Smooth muscle cell (in vitro differentiated cells): Measurements from ENCODE around the gene COPZ1. TPM values are rescaled to one million over a fixed set of nuclear protein-coding genes. Genes with fewer than 3 reads are reported as not detected.

ENCODE experiments used
- DNase-seq: peaks from one replicate; lab custom pipeline; 2025; ENCODE audit not compliant: unreplicated experiment; lab: John Stamatoyannopoulos, UW
- H2AFZ ChIP-seq: fragments of 200-600 bp; sonication (generic); 2 replicates; pipeline ENCODE4 v1.6.0; 2016; ENCODE audit warnings: antibody characterized with exemption, low read depth, mild to moderate bottlenecking
- H3F3A ChIP-seq: fragments of 200-600 bp; sonication (generic); 2 replicates; pipeline ENCODE4 v1.6.0; 2017; ENCODE audit warnings: antibody characterized with exemption, low read depth
- H3K27ac ChIP-seq: fragments of 200-600 bp; sonication (generic); 2 replicates; pipeline ENCODE4 v1.5.1; 2016; ENCODE audit warnings: low read depth, mild to moderate bottlenecking
- H3K27me3 ChIP-seq: fragments of 200-600 bp; sonication (generic); 2 replicates; pipeline ENCODE4 v1.6.1; 2016; ENCODE audit warnings: low read depth, mild to moderate bottlenecking
- H3K36me3 ChIP-seq: fragments of 200-600 bp; sonication (generic); 2 replicates; pipeline ENCODE4 v1.5.1; 2016; ENCODE audit warnings: low read depth
- H3K4me1 ChIP-seq: fragments of 200-600 bp; sonication (generic); 2 replicates; pipeline ENCODE4 v1.5.1; 2016; ENCODE audit warnings: low read depth
- H3K4me2 ChIP-seq: fragments of 200-600 bp; sonication (generic); 2 replicates; pipeline ENCODE4 v1.6.0; 2016; ENCODE audit warnings: mild to moderate bottlenecking
- H3K4me3 ChIP-seq: fragments of 200-600 bp; sonication (generic); 2 replicates; pipeline ENCODE4 v1.5.1; 2016; ENCODE audit warnings: mild to moderate bottlenecking
- H3K79me2 ChIP-seq: fragments of 200-600 bp; sonication (generic); 2 replicates; pipeline ENCODE4 v1.6.0; 2016; ENCODE audit warnings: low read depth, mild to moderate bottlenecking
- H3K9ac ChIP-seq: fragments of 200-600 bp; sonication (generic); 2 replicates; pipeline ENCODE4 v1.6.0; 2016; ENCODE audit warnings: low read depth
- H3K9me3 ChIP-seq: fragments of 200-600 bp; sonication (generic); replicated peaks from 2 replicates; pipeline ENCODE4 v1.5.1; 2016; ENCODE audit warnings: low read depth
- H4K20me1 ChIP-seq: fragments of 200-600 bp; sonication (generic); 2 replicates; pipeline ENCODE4 v1.6.0; 2016; ENCODE audit warnings: low read depth
- WGBS: methylation state at CpG from one replicate; pipeline ENCODE4 v1.1.7; 2016; ENCODE audit warnings: low lambda C conversion rate; 5-methylcytosine and 5-hydroxymethylcytosine counted together
- polyA plus RNA-seq: library from polyadenylated mRNA; unstranded; fragments of >200 nt; fragmentation: Nextera tagmentation; extraction: Ambion mirVana; gene quantifications from 2 replicates; pipeline ENCODE4 v1.2.1, GENCODE V29; 2016
- total RNA-seq: library from RNA; depleted of rRNA; stranded (reverse); fragments of >200 nt; gene quantifications from 2 replicates; pipeline ENCODE4 v1.2.3, GENCODE V29; 2014
- TF ChIP-seq, protein P1 (sequence below): fragments of 200-600 bp; sonication (generic); IDR thresholded peaks from 2 replicates; pipeline ENCODE4 v1.5.1; 2017; ENCODE audit warnings: borderline replicate concordance, mild to moderate bottlenecking, antibody characterized with exemption; ENCODE audit not compliant: insufficient read depth, poor library complexity, severe bottlenecking

Gene COPZ1
- total and polyA plus RNA-seq, 2 experiments from 2014 or later = 147 to 214 TPM

DNA sequence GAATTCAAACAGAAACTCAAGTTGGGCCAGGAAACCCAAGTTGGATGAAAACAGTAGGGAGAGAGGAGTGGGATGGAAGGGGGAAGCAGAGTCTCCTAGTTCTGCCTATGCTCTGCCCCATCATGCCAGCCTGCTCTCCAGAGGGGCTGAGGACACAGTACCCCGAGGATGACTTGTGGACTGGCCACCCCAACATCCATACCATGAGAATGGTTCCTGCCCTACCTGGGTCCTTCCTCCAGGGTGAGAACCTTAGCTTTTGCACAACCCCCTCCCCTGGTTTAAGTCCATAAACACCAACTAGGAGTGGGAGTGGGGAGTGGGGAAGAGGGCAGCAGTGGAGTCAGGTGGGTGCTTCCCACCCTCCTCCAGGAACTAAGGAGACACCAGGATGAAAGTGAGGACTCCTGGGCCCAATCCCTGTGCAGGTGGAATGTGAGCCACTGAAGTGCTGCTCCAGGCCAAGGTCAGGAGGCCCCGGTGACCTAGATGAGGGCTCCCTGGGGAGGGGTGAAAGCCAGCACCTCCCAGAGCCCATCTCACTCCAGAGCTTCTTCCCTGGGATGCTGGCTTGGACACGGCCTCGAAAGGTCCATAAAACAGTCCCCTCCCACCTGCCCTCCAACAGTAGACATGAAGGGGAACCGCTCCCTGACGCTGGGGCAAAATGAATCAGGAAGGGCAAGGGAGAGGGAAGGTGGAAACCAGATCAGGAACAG, 53.0 kb downstream of the COPZ1 start:
- no peak overlapping the region for H3K4me3 ChIP-seq
- no peaks in the 10 kb centered on the region for H3K27me3 ChIP-seq
- H4K20me1 ChIP-seq = peaks cover 49% of the 10 kb centered on the region
- no peak overlapping the region for H2AFZ ChIP-seq
- H3K36me3 ChIP-seq = no peaks in the 10 kb centered on the region
- H3K4me1 ChIP-seq = peaks cover 9% of the 10 kb centered on the region
- H3K4me2 ChIP-seq = no peak overlapping the region
- no peaks in the 10 kb centered on the region for H3K9me3 ChIP-seq
- TF ChIP-seq, protein P1, sequence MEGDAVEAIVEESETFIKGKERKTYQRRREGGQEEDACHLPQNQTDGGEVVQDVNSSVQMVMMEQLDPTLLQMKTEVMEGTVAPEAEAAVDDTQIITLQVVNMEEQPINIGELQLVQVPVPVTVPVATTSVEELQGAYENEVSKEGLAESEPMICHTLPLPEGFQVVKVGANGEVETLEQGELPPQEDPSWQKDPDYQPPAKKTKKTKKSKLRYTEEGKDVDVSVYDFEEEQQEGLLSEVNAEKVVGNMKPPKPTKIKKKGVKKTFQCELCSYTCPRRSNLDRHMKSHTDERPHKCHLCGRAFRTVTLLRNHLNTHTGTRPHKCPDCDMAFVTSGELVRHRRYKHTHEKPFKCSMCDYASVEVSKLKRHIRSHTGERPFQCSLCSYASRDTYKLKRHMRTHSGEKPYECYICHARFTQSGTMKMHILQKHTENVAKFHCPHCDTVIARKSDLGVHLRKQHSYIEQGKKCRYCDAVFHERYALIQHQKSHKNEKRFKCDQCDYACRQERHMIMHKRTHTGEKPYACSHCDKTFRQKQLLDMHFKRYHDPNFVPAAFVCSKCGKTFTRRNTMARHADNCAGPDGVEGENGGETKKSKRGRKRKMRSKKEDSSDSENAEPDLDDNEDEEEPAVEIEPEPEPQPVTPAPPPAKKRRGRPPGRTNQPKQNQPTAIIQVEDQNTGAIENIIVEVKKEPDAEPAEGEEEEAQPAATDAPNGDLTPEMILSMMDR = no peak
- no peaks in the 10 kb centered on the region for H3K79me2 ChIP-seq
- H3K27ac ChIP-seq = no peak overlapping the region
- 91% methylated on average over 6 of the region's 6 CpGs for WGBS
- no peak overlapping the region for H3K9ac ChIP-seq
- H3F3A ChIP-seq = peaks cover 5% of the 10 kb centered on the region
- DNase-seq = no peak

DNA sequence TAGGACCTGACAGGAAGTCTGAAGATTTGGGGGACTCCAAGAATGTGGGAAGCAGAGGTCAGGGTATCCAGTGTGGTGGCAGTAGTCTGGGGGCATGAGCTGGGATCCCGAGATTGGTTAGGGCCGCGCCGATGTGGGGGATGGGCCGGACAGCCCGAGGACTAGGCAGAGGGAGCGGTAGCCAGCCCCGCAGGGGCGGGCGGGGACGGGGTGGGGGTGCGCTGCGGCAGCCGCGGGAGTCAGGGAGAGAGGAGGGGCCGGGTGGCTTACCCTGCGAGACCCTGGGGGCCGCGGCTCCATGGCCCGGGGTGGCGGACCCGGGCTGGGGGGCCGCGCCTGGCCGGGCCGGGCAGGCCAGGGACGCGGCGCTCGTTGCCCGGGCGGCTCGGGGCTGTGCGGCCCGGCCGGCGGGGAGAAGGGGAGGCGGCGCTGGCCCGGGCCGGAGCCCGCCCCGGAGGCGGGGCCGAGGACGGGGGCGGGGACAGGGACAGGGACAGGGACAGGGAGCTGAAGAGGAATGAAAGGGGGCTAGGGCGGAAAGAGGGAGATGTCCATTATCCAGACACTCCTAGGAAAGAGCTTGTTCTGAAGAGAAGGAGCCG, 54.0 kb downstream of the COPZ1 start:
- no peak for DNase-seq
- WGBS = 5% methylated on average over 10 of the region's 49 CpGs
- H3K79me2 ChIP-seq = no peaks in the 10 kb centered on the region

DNA sequence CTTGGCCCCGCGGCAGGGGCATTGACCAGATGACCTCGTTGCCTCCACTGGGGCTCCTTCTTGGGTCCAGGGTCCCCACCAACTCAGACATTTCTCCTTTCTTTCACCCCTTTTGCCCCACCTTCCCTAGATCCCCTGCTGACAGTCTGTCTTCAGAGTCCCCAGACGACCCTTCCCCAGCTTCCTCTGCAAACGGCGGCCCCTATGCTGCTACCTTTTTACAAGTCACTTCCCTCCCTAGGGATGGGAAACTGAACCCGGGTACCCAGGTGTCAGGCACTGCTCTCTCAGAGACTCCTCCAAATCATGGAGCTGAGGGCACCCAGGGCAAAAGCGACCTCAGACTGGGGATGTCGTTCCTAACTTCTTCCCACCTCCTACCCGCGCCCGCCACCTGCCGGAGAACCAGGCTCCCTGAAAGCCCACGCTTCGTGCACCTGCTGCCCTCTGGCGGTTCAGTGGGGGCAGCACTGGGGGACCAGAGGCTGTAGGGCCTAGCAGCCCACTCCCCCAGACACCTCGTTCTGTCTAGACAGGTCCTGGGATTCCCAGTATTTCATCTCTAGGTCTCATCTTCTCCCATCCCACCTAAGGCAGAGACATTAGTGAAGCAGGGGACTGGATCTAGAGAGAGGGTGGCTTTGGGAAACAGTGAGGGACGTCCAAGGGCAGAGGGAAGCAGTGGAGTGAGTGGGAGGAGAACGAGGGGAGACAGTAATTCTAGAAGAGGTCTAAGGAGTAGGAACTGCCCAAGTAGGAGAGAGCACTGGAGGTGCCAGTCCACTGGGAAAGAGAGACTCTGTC, 54.7 kb downstream of the COPZ1 start:
- Histone ChIP-seq H3K79me2 (no peaks in the 10 kb centered on the region), H4K20me1 (peaks cover 49% of the 10 kb centered on the region), H3K4me3 (peak overlapping the region; percentile 55), H3K9ac (no peak overlapping the region), H2AFZ (no peak overlapping the region), H3K4me1 (peaks cover 12% of the 10 kb centered on the region), H3K27me3 (no peaks in the 10 kb centered on the region), H3F3A (no peaks in the 10 kb centered on the region), H3K4me2 (peak overlapping the region; percentile 92), H3K27ac (no peak overlapping the region), H3K9me3 (no peaks in the 10 kb centered on the region), H3K36me3 (no peaks in the 10 kb centered on the region)
- 11% methylated on average over 18 of the region's 19 CpGs for WGBS
- TF ChIP-seq, protein P1 = peak; percentile 99
- peak; percentile 66 for DNase-seq

More for the DNA sequence above, 54.0 kb downstream of the COPZ1 start:
- Histone ChIP-seq H3F3A (peaks cover under 1% of the 10 kb centered on the region), H3K36me3 (no peaks in the 10 kb centered on the region), H2AFZ (no peak overlapping the region), H3K27ac (no peak overlapping the region), H3K9me3 (no peaks in the 10 kb centered on the region), H3K27me3 (no peaks in the 10 kb centered on the region), H3K9ac (no peak overlapping the region), H3K4me1 (peaks cover 9% of the 10 kb centered on the region), H4K20me1 (peaks cover 49% of the 10 kb centered on the region), H3K4me2 (peak overlapping the region; percentile 92), H3K4me3 (peak overlapping the region; percentile 55)
- TF ChIP-seq, protein P1 = no peak
